Trophoblast cell (in vitro differentiated cells and primary cell): ENCODE data around the gene KIRREL3.

ENCODE experiments used
- DNase-seq, 2 donors: peaks; one replicate each; pipeline ENCODE4 v3.0.0-alpha.2; 2016
- H2AFZ ChIP-seq: 2 replicates; pipeline ENCODE4 v1.6.1; 2013; ENCODE audit warnings: low read length, moderate library complexity, mild to moderate bottlenecking; ENCODE audit not compliant: insufficient read depth, poor library complexity
- H2AK5ac ChIP-seq: 2 replicates; pipeline ENCODE4 v1.6.1; 2013; ENCODE audit warnings: mild to moderate bottlenecking, low read length
- H2BK120ac ChIP-seq: 2 replicates; pipeline ENCODE4 v1.6.1; 2013; ENCODE audit warnings: low read length, mild to moderate bottlenecking, moderate library complexity; ENCODE audit not compliant: insufficient read depth, poor library complexity
- H2BK12ac ChIP-seq: 2 replicates; pipeline ENCODE4 v1.6.1; 2013; ENCODE audit warnings: mild to moderate bottlenecking, low read length, moderate library complexity
- H2BK5ac ChIP-seq: 2 replicates; pipeline ENCODE4 v1.6.1; 2013; ENCODE audit warnings: low read length, low read depth, moderate library complexity, mild to moderate bottlenecking; ENCODE audit not compliant: poor library complexity
- H3K14ac ChIP-seq: 2 replicates; pipeline ENCODE4 v1.6.1; 2013; ENCODE audit warnings: mild to moderate bottlenecking, low read length
- H3K18ac ChIP-seq: 2 replicates; pipeline ENCODE4 v1.6.1; 2013; ENCODE audit warnings: mild to moderate bottlenecking, low read length
- H3K23ac ChIP-seq: 2 replicates; pipeline ENCODE4 v1.6.1; 2013; ENCODE audit warnings: low read length
- H3K27ac ChIP-seq: 2 replicates; pipeline ENCODE4 v1.5.1; 2013; ENCODE audit warnings: low read depth, mild to moderate bottlenecking, inconsistent platforms, low read length, moderate library complexity
- H3K27me3 ChIP-seq: 2 replicates; pipeline ENCODE4 v1.6.1; 2013; ENCODE audit warnings: inconsistent platforms, mild to moderate bottlenecking, low read length, moderate library complexity; ENCODE audit not compliant: insufficient read depth
- H3K36me3 ChIP-seq, 2 experiments: 1 replicate in 1 of 2; 2 replicates in 1 of 2; pipeline ENCODE4 v1.6.1; 2013; ENCODE audit warnings: low read length in 2 of 2, mild to moderate bottlenecking in 2 of 2, moderate library complexity in 1 of 2; ENCODE audit not compliant: insufficient read depth in 2 of 2, control insufficient read depth in 1 of 2
- H3K4ac ChIP-seq: 2 replicates; pipeline ENCODE4 v1.6.1; 2013; ENCODE audit warnings: low read depth, mild to moderate bottlenecking, low read length, moderate library complexity
- H3K4me1 ChIP-seq, 2 experiments: 1 replicate in 1 of 2; 2 replicates in 1 of 2; pipeline ENCODE4 v1.6.1; 2013; ENCODE audit warnings: low read length in 2 of 2, mild to moderate bottlenecking in 2 of 2, moderate library complexity in 1 of 2; ENCODE audit not compliant: insufficient read depth in 2 of 2, control insufficient read depth in 1 of 2
- H3K4me2 ChIP-seq: 2 replicates; pipeline ENCODE4 v1.6.1; 2013; ENCODE audit warnings: inconsistent platforms, mild to moderate bottlenecking, low read length, moderate library complexity
- H3K4me3 ChIP-seq: 2 replicates; pipeline ENCODE4 v1.5.1; 2013; ENCODE audit warnings: mild to moderate bottlenecking, low read depth, low read length, inconsistent platforms
- H3K79me1 ChIP-seq: one replicate; pipeline ENCODE4 v1.6.1; 2013; ENCODE audit warnings: low read length
- H3K79me2 ChIP-seq: 2 replicates; pipeline ENCODE4 v1.6.1; 2013; ENCODE audit warnings: low read length, mild to moderate bottlenecking; ENCODE audit not compliant: control insufficient read depth, insufficient read depth, poor library complexity
- H3K9ac ChIP-seq: 2 replicates; pipeline ENCODE4 v1.6.1; 2013; ENCODE audit warnings: mild to moderate bottlenecking, low read length
- H3K9me3 ChIP-seq: 2 replicates; pipeline ENCODE4 v1.6.1; 2013; ENCODE audit warnings: low read depth, mild to moderate bottlenecking, control low read depth, inconsistent platforms, low read length; ENCODE audit not compliant: insufficient read depth
- H4K12ac ChIP-seq: 2 replicates; pipeline ENCODE4 v1.6.1; 2013; ENCODE audit warnings: low read depth, mild to moderate bottlenecking, low read length, moderate library complexity
- H4K8ac ChIP-seq: 2 replicates; pipeline ENCODE4 v1.6.1; 2013; ENCODE audit warnings: low read depth, mild to moderate bottlenecking, low read length, moderate library complexity
- H4K91ac ChIP-seq: one replicate; pipeline ENCODE4 v1.6.1; 2013; ENCODE audit warnings: low read depth, mild to moderate bottlenecking, low read length, moderate library complexity
- WGBS: extraction: QIAGEN DNeasy Blood & Tissue Kit; methylation state at CpG from one replicate; pipeline ENCODE4 v1.1.7; 2013; ENCODE audit warnings: missing lambda C conversion rate; ENCODE audit not compliant: insufficient read length, insufficient coverage; ENCODE audit errors: extremely low coverage; 5-methylcytosine and 5-hydroxymethylcytosine counted together

Gene KIRREL3

GRCh38 chr11:126484266-126484665 lies 516.3 kb downstream of the KIRREL3 start:
- Histone ChIP-seq H3K4me3 (no peak overlapping the region), H3K27ac (no peak overlapping the region), H2BK120ac (no peak overlapping the region), H3K23ac (no peak overlapping the region), H3K4me2 (no peak overlapping the region), H4K91ac (no peak overlapping the region), H3K36me3 (no peaks in the 10 kb centered on the region), H2AFZ (no peak overlapping the region), H3K4ac (no peak overlapping the region), H3K27me3 (no peaks in the 10 kb centered on the region), H3K9ac (no peak overlapping the region), H4K8ac (no peak overlapping the region), H2BK5ac (no peak overlapping the region), H3K79me2 (peaks cover 2% of the 10 kb centered on the region), H2BK12ac (no peak overlapping the region), H2AK5ac (no peak overlapping the region), H4K12ac (no peak overlapping the region), H3K14ac (no peak overlapping the region), H3K4me1 (peaks cover 0 to 2% of the 10 kb centered on the region in 2 experiments), H3K79me1 (no peaks in the 10 kb centered on the region), H3K9me3 (no peaks in the 10 kb centered on the region), H3K18ac (no peak overlapping the region)
- DNase-seq = peak in 1 of 2 donors; percentile 25
- no CpG with 5 or more reads among the region's 2 CpGs for WGBS

GRCh38 chr11:126483621-126484195 lies 516.9 kb downstream of the KIRREL3 start:
- H4K8ac ChIP-seq = no peak overlapping the region
- no peak overlapping the region for H3K18ac ChIP-seq
- no peak overlapping the region for H2AFZ ChIP-seq
- H4K91ac ChIP-seq = no peak overlapping the region
- H3K4me2 ChIP-seq = no peak overlapping the region
- no peak overlapping the region for H3K23ac ChIP-seq
- no peak overlapping the region for H2BK5ac ChIP-seq
- H3K4ac ChIP-seq = no peak overlapping the region
- H3K9me3 ChIP-seq = no peaks in the 10 kb centered on the region
- WGBS = no CpG with 5 or more reads among the region's 4 CpGs
- peaks cover 0 to 2% of the 10 kb centered on the region in 2 experiments for H3K4me1 ChIP-seq
- H3K79me2 ChIP-seq = peaks cover 2% of the 10 kb centered on the region
- H3K4me3 ChIP-seq = no peak overlapping the region
- H2BK12ac ChIP-seq = no peak overlapping the region
- DNase-seq = no peak
- H3K36me3 ChIP-seq = no peaks in the 10 kb centered on the region
- no peak overlapping the region for H4K12ac ChIP-seq
- H3K9ac ChIP-seq = no peak overlapping the region
- H3K27me3 ChIP-seq = no peaks in the 10 kb centered on the region
- H3K27ac ChIP-seq = no peak overlapping the region
- H2AK5ac ChIP-seq = no peak overlapping the region
- no peak overlapping the region for H3K14ac ChIP-seq
- no peaks in the 10 kb centered on the region for H3K79me1 ChIP-seq
- H2BK120ac ChIP-seq = no peak overlapping the region

- H3K79me2 ChIP-seq = peaks cover 2% of the 10 kb centered on the region
- WGBS = no CpG with 5 or more reads among the region's 5 CpGs
- no peak overlapping the region for H3K4me2 ChIP-seq
- DNase-seq = no peak
- no peak overlapping the region for H4K91ac ChIP-seq
- H3K4ac ChIP-seq = no peak overlapping the region
- H2BK12ac ChIP-seq = no peak overlapping the region
- H2AK5ac ChIP-seq = no peak overlapping the region
- H2BK120ac ChIP-seq = no peak overlapping the region
- H2BK5ac ChIP-seq = no peak overlapping the region
- H3K4me3 ChIP-seq = no peak overlapping the region
- no peak overlapping the region for H3K9ac ChIP-seq
- no peak overlapping the region for H4K12ac ChIP-seq
- H3K79me1 ChIP-seq = no peaks in the 10 kb centered on the region
- no peak overlapping the region for H3K18ac ChIP-seq
- peaks cover 0 to 2% of the 10 kb centered on the region in 2 experiments for H3K4me1 ChIP-seq
- H3K9me3 ChIP-seq = no peaks in the 10 kb centered on the region
- H4K8ac ChIP-seq = no peak overlapping the region
- H3K27me3 ChIP-seq = no peaks in the 10 kb centered on the region
- H3K14ac ChIP-seq = no peak overlapping the region
- H3K23ac ChIP-seq = no peak overlapping the region
- H3K27ac ChIP-seq = no peak overlapping the region
- no peak overlapping the region for H2AFZ ChIP-seq
- no peaks in the 10 kb centered on the region for H3K36me3 ChIP-seq
Measured at GRCh38 chr11:126482586-126483108, 517.9 kb downstream of the KIRREL3 start.

- H3K79me1 ChIP-seq = no peaks in the 10 kb centered on the region
- H4K8ac ChIP-seq = no peak overlapping the region
- H3K9ac ChIP-seq = no peak overlapping the region
- H2AFZ ChIP-seq = no peak overlapping the region
- H4K12ac ChIP-seq = no peak overlapping the region
- peaks cover 0 to 2% of the 10 kb centered on the region in 2 experiments for H3K4me1 ChIP-seq
- H3K14ac ChIP-seq = no peak overlapping the region
- no peak overlapping the region for H3K18ac ChIP-seq
- no peak overlapping the region for H2BK5ac ChIP-seq
- H3K79me2 ChIP-seq = peaks cover 2% of the 10 kb centered on the region
- no peak overlapping the region for H2AK5ac ChIP-seq
- no peak overlapping the region for H3K27ac ChIP-seq
- WGBS = no CpG with 5 or more reads among the region's 5 CpGs
- no peaks in the 10 kb centered on the region for H3K9me3 ChIP-seq
- H3K4me2 ChIP-seq = no peak overlapping the region
- no peak overlapping the region for H4K91ac ChIP-seq
- no peak overlapping the region for H2BK12ac ChIP-seq
- no peak overlapping the region for H2BK120ac ChIP-seq
- H3K23ac ChIP-seq = no peak overlapping the region
- H3K4me3 ChIP-seq = no peak overlapping the region
- no peaks in the 10 kb centered on the region for H3K36me3 ChIP-seq
- H3K27me3 ChIP-seq = no peaks in the 10 kb centered on the region
- H3K4ac ChIP-seq = no peak overlapping the region
- no peak for DNase-seq
Measured at GRCh38 chr11:126481303-126481680, 519.3 kb downstream of the KIRREL3 start.
